HL-60 (cell line): ENCODE measurements around the gene MTIF3.

Source experiments
- DNase-seq, 2 experiments: peaks; one replicate each; pipeline ENCODE4 v3.0.0-alpha.2; 2010 to 2020; ENCODE audit warnings: low read depth in 1 of 2, low spot score in 1 of 2
- H3K27ac ChIP-seq: fragments of 250-450 bp; sonication (Bioruptor Pico); replicated peaks from 2 replicates; pipeline ENCODE4 v1.5.1; 2020; ENCODE audit warnings: mild to moderate bottlenecking, moderate library complexity
- H3K27me3 ChIP-seq: fragments of 250-450 bp; sonication (Bioruptor Pico); 2 replicates; pipeline ENCODE4 v1.5.1; 2021; ENCODE audit warnings: mild to moderate bottlenecking, moderate library complexity; ENCODE audit not compliant: insufficient read depth, poor library complexity, severe bottlenecking
- H3K4me3 ChIP-seq: replicated peaks from 2 replicates; pipeline ENCODE4 v1.5.1; 2011; ENCODE audit warnings: mild to moderate bottlenecking, control low read depth, low read length; ENCODE audit not compliant: insufficient read depth
- GABPA ChIP-seq: IDR thresholded peaks from 2 replicates; pipeline ENCODE4 v1.6.1; 2012; ENCODE audit warnings: low read depth
- POLR2AphosphoS5 ChIP-seq: IDR thresholded peaks from 2 replicates; pipeline ENCODE4 v1.6.1; 2012; ENCODE audit warnings: low read depth
- SPI1 ChIP-seq: IDR thresholded peaks from 2 replicates; pipeline ENCODE4 v1.6.1; 2012; ENCODE audit warnings: low read depth, mild to moderate bottlenecking, borderline replicate concordance
- TF ChIP-seq, protein P1 (sequence below): IDR thresholded peaks from 2 replicates; pipeline ENCODE4 v1.6.1; 2012; ENCODE audit warnings: low read depth; ENCODE audit not compliant: insufficient replicate concordance
- TF ChIP-seq, protein P2 (sequence below): IDR thresholded peaks from one replicate; pipeline ENCODE4 v1.5.1; 2011; ENCODE audit warnings: low read length, control low read depth, inconsistent platforms; ENCODE audit not compliant: insufficient read depth

The MTIF3 gene

DNA sequence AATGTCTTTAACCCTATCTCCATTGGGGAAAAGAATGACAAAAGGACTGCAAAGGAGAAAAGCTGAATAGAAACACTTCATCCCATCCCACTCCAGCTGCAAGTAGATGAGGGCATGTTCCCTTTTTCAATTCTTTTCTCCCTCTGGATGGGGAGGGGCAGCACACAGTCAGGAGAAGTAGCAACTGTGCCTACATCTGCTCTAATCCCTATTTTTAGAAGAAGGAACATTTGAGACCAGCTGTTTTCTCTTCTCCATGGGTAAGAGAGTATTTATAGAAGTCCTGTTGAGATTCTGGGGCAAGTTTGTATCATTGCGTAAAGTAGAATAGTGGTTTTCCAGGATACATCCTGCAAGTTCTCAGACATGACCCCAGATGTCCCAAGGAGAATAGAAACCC is 35.2 kb downstream of the MTIF3 start:
- H3K27me3 ChIP-seq: no peaks in the 10 kb centered on the region

DNA sequence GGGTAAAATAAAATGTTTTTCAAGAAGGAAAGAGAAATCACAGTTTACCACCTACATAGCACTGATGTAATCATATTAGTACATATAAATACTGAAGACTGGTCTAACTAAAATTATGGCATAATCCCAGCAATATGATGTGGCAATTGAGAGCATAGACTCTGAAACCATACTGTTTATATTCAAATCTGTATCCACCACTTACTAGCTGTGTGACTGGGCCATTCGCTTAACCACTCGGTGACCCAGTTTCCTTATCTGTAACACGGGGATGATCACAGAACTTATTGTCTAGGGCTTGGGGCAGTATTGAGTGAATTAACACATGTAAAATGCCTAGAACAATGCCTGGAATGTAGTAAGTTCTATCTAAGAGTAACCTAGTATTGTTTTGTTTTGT is 39.0 kb downstream of the MTIF3 start:
- Histone ChIP-seq H3K27ac (no peak overlapping the region), H3K4me3 (no peak overlapping the region), H3K27me3 (no peaks in the 10 kb centered on the region)
- DNase-seq: no peak
- TF ChIP-seq GABPA: no peak
- no peak for TF ChIP-seq SPI1
- TF ChIP-seq, protein P1, sequence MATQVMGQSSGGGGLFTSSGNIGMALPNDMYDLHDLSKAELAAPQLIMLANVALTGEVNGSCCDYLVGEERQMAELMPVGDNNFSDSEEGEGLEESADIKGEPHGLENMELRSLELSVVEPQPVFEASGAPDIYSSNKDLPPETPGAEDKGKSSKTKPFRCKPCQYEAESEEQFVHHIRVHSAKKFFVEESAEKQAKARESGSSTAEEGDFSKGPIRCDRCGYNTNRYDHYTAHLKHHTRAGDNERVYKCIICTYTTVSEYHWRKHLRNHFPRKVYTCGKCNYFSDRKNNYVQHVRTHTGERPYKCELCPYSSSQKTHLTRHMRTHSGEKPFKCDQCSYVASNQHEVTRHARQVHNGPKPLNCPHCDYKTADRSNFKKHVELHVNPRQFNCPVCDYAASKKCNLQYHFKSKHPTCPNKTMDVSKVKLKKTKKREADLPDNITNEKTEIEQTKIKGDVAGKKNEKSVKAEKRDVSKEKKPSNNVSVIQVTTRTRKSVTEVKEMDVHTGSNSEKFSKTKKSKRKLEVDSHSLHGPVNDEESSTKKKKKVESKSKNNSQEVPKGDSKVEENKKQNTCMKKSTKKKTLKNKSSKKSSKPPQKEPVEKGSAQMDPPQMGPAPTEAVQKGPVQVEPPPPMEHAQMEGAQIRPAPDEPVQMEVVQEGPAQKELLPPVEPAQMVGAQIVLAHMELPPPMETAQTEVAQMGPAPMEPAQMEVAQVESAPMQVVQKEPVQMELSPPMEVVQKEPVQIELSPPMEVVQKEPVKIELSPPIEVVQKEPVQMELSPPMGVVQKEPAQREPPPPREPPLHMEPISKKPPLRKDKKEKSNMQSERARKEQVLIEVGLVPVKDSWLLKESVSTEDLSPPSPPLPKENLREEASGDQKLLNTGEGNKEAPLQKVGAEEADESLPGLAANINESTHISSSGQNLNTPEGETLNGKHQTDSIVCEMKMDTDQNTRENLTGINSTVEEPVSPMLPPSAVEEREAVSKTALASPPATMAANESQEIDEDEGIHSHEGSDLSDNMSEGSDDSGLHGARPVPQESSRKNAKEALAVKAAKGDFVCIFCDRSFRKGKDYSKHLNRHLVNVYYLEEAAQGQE: no peak
- TF ChIP-seq, protein P2, sequence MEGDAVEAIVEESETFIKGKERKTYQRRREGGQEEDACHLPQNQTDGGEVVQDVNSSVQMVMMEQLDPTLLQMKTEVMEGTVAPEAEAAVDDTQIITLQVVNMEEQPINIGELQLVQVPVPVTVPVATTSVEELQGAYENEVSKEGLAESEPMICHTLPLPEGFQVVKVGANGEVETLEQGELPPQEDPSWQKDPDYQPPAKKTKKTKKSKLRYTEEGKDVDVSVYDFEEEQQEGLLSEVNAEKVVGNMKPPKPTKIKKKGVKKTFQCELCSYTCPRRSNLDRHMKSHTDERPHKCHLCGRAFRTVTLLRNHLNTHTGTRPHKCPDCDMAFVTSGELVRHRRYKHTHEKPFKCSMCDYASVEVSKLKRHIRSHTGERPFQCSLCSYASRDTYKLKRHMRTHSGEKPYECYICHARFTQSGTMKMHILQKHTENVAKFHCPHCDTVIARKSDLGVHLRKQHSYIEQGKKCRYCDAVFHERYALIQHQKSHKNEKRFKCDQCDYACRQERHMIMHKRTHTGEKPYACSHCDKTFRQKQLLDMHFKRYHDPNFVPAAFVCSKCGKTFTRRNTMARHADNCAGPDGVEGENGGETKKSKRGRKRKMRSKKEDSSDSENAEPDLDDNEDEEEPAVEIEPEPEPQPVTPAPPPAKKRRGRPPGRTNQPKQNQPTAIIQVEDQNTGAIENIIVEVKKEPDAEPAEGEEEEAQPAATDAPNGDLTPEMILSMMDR: no peak
- TF ChIP-seq POLR2AphosphoS5: no peak

More for the DNA sequence above, 35.2 kb downstream of the MTIF3 start:
- Histone ChIP-seq H3K4me3 (no peak overlapping the region), H3K27ac (no peak overlapping the region)
- DNase-seq: no peak
- TF ChIP-seq, protein P2: no peak
- TF ChIP-seq, protein P1: no peak
- TF ChIP-seq POLR2AphosphoS5 (no peak), GABPA (no peak), SPI1 (no peak)

DNA sequence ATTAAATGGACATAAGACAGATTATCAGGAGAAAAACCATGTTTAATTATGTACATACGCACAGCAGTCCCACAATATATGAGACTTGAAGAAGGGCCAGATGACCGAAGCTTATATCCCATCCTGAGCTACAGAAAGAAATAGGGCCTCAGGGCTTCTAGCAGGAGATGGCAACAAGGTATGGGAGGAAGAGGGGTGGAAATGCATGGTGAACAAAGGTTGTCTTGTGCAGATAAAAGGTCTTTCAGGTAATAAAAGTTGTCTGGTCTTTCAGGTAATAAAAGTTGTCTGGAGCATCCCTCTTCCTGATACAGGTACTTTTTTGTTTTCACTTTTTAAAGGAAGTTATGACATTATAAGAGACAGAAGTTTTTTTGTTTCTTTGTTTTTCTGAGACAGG is 41.4 kb downstream of the MTIF3 start:
- Histone ChIP-seq H3K27ac (no peak overlapping the region), H3K4me3 (no peak overlapping the region), H3K27me3 (no peaks in the 10 kb centered on the region)
- no peak for TF ChIP-seq GABPA
- TF ChIP-seq POLR2AphosphoS5: no peak
- TF ChIP-seq SPI1: no peak
- TF ChIP-seq, protein P1: no peak
- TF ChIP-seq, protein P2: no peak
- DNase-seq: no peak
